H1 (cell line): ENCODE data around the gene RNF10. TPM values are rescaled to one million over a fixed set of nuclear protein-coding genes. Genes with fewer than 3 reads are reported as not detected.

Experiments used
- CTCF ChIA-PET: fragments of 300-600 bp; sonication (Branson Sonifier 250); formaldehyde crosslinking; loops from one replicate; lab custom pipeline; 2021; ENCODE audit not compliant: partially characterized antibody; lab: Charles Lee
- POLR2A ChIA-PET: fragments of 300-600 bp; sonication (Branson Sonifier 250); formaldehyde crosslinking; loops from one replicate; lab custom pipeline; 2021; ENCODE audit warnings: inconsistent platforms; ENCODE audit not compliant: partially characterized antibody; lab: Charles Lee
- DNase-seq, 2 experiments: peaks; one replicate each; pipeline versions ENCODE4 v3.0.0 to v3.0.0-alpha.2; 2010 to 2022; ENCODE audit warnings: low spot score in 2 of 2, low read depth in 1 of 2, mixed read lengths in 1 of 2
- FAIRE-seq: peaks from 2 replicates; lab custom pipeline; 2011; peaks lifted over from hg19 to GRCh38; lab: Jason Lieb, UNC
- H2AFZ ChIP-seq: 2 replicates; pipeline ENCODE4 v1.8.1; 2012; ENCODE audit warnings: low read length, inconsistent platforms
- H2AK5ac ChIP-seq: 2 replicates; pipeline ENCODE4 v1.6.1; 2013; ENCODE audit warnings: low read depth, low read length
- H2BK120ac ChIP-seq: replicated peaks from 2 replicates; pipeline ENCODE3; 2013; ENCODE audit warnings: low read depth, low read length, inconsistent platforms
- H2BK12ac ChIP-seq: 2 replicates; pipeline ENCODE4 v1.6.1; 2013; ENCODE audit warnings: low read depth, low read length
- H2BK15ac ChIP-seq: 2 replicates; pipeline ENCODE4 v1.6.1; 2013; ENCODE audit warnings: low read length
- H2BK20ac ChIP-seq: 2 replicates; pipeline ENCODE4 v1.6.1; 2013; ENCODE audit warnings: low read length
- H2BK5ac ChIP-seq: 2 replicates; pipeline ENCODE4 v1.6.1; 2013; ENCODE audit warnings: low read depth, low read length
- H3K14ac ChIP-seq: 2 replicates; pipeline ENCODE4 v1.6.1; 2013; ENCODE audit warnings: inconsistent platforms; ENCODE audit not compliant: insufficient read length
- H3K18ac ChIP-seq: 2 replicates; pipeline ENCODE4 v1.6.1; 2013; ENCODE audit warnings: low read length; ENCODE audit errors: extremely low read depth
- H3K23ac ChIP-seq: 2 replicates; pipeline ENCODE4 v1.6.1; 2013; ENCODE audit warnings: inconsistent platforms; ENCODE audit not compliant: insufficient read length
- H3K23me2 ChIP-seq: 2 replicates; pipeline ENCODE4 v1.6.1; 2013; ENCODE audit warnings: low read depth, low read length
- H3K27ac ChIP-seq: 2 replicates; pipeline ENCODE4 v1.6.1; 2011; ENCODE audit warnings: low read depth, low read length, inconsistent platforms
- H3K27me3 ChIP-seq, 4 experiments: replicated peaks in 1 of 4; 1 replicate in 1 of 4; 2 replicates in 3 of 4; pipeline versions ENCODE4 v1.6.1 to v1.8.1; 2011 to 2013; ENCODE audit warnings: low read length in 3 of 4, mild to moderate bottlenecking in 3 of 4, inconsistent platforms in 2 of 4, mixed read lengths in 2 of 4, moderate library complexity in 1 of 4; ENCODE audit not compliant: control insufficient read depth in 3 of 4, insufficient read depth in 3 of 4; ENCODE audit errors: extremely low read depth in 1 of 4
- H3K36me3 ChIP-seq, 4 experiments: 2 replicates each; pipeline versions ENCODE4 v1.6.1 to v1.8.1; 2011 to 2013; ENCODE audit warnings: mild to moderate bottlenecking in 4 of 4, low read length in 3 of 4, moderate library complexity in 2 of 4, control low read depth in 1 of 4, inconsistent platforms in 1 of 4; ENCODE audit not compliant: insufficient read depth in 4 of 4, control insufficient read depth in 2 of 4
- H3K4ac ChIP-seq: replicated peaks from 2 replicates; pipeline ENCODE3; 2013; ENCODE audit warnings: low read length, low read depth, mixed read lengths, inconsistent platforms; ENCODE audit not compliant: insufficient read length
- H3K4me1 ChIP-seq, 4 experiments: replicated peaks in 1 of 4; 1 replicate in 1 of 4; 2 replicates in 3 of 4; pipeline versions ENCODE4 v1.6.1 to v1.8.1; 2011 to 2013; ENCODE audit warnings: low read length in 3 of 4, inconsistent platforms in 2 of 4, mixed read lengths in 1 of 4; ENCODE audit not compliant: insufficient read depth in 4 of 4, control insufficient read depth in 3 of 4
- H3K4me2 ChIP-seq, 2 experiments: 2 replicates each; pipeline versions ENCODE4 v1.6.1 to v1.8.1; 2011 to 2013; ENCODE audit warnings: low read depth in 2 of 2, low read length in 2 of 2, control low read depth in 1 of 2, inconsistent platforms in 1 of 2, mild to moderate bottlenecking in 1 of 2; ENCODE audit not compliant: insufficient read depth in 1 of 2
- H3K4me3 ChIP-seq, 4 experiments: fragments of 200-600, 300-600 bp in 1 of 4; sonication (generic), shearing (Covaris generic), sonication (Bioruptor Twin) in 1 of 4; 2 replicates each; pipeline versions ENCODE4 v1.5.1 to v1.8.1; 2011 to 2016; ENCODE audit warnings: low read length in 4 of 4, low read depth in 3 of 4, control low read depth in 2 of 4, inconsistent platforms in 2 of 4, mild to moderate bottlenecking in 2 of 4, mixed read lengths in 1 of 4, moderate library complexity in 1 of 4; ENCODE audit not compliant: insufficient read depth in 2 of 4; ENCODE audit errors: extremely low read depth in 1 of 4
- H3K56ac ChIP-seq: replicated peaks from 2 replicates; pipeline ENCODE3; 2013; ENCODE audit warnings: low read depth, mild to moderate bottlenecking, mixed read lengths, low read length, inconsistent platforms; ENCODE audit not compliant: insufficient read length
- H3K79me1 ChIP-seq: 2 replicates; pipeline ENCODE4 v1.6.1; 2013; ENCODE audit warnings: low read depth, low read length, control low read depth
- H3K79me2 ChIP-seq, 2 experiments: 2 replicates each; pipeline versions ENCODE4 v1.6.1 to v1.8.1; 2012 to 2013; ENCODE audit warnings: low read length in 2 of 2, mild to moderate bottlenecking in 2 of 2, inconsistent platforms in 1 of 2; ENCODE audit not compliant: insufficient read depth in 2 of 2, control insufficient read depth in 1 of 2
- H3K9ac ChIP-seq, 4 experiments: replicated peaks in 1 of 4; 1 replicate in 1 of 4; 2 replicates in 3 of 4; pipeline versions ENCODE4 v1.6.1 to v1.8.1; 2011 to 2013; ENCODE audit warnings: low read depth in 3 of 4, low read length in 3 of 4, control low read depth in 2 of 4, mild to moderate bottlenecking in 2 of 4, moderate library complexity in 2 of 4, inconsistent platforms in 1 of 4; ENCODE audit errors: extremely low read depth in 1 of 4
- H3K9me3 ChIP-seq, 2 experiments: 2 replicates each; pipeline versions ENCODE4 v1.6.1 to v1.8.1; 2012 to 2013; ENCODE audit warnings: mild to moderate bottlenecking in 2 of 2, moderate library complexity in 2 of 2, control low read depth in 1 of 2, inconsistent platforms in 1 of 2, low read depth in 1 of 2, low read length in 1 of 2, mixed read lengths in 1 of 2; ENCODE audit not compliant: insufficient read depth in 2 of 2
- H4K20me1 ChIP-seq, 2 experiments: replicated peaks in 1 of 2; 2 replicates each; pipeline versions ENCODE3 to v1.8.1; 2011 to 2013; ENCODE audit warnings: inconsistent platforms in 2 of 2, low read length in 2 of 2, mild to moderate bottlenecking in 1 of 2; ENCODE audit not compliant: insufficient read depth in 2 of 2, control insufficient read depth in 1 of 2
- H4K5ac ChIP-seq: 2 replicates; pipeline ENCODE4 v1.6.1; 2013; ENCODE audit warnings: low read length, low read depth, mixed read lengths, inconsistent platforms; ENCODE audit not compliant: insufficient read length
- H4K8ac ChIP-seq: 2 replicates; pipeline ENCODE4 v1.8.0; 2013; ENCODE audit warnings: mild to moderate bottlenecking, moderate library complexity, low read length, inconsistent platforms; ENCODE audit not compliant: insufficient read depth; ENCODE audit errors: extremely low read depth
- H4K91ac ChIP-seq: replicated peaks from 2 replicates; pipeline ENCODE3; 2013; ENCODE audit warnings: low read length, mixed read lengths, inconsistent platforms; ENCODE audit not compliant: insufficient read length
- HDAC2 ChIP-seq, 2 experiments: fragments of 300-600 bp in 1 of 2; sonication (generic) in 1 of 2; IDR thresholded peaks; 2 replicates each; pipeline ENCODE4 v1.6.1; 2011 to 2012; ENCODE audit warnings: low read depth in 2 of 2, low read length in 2 of 2, mild to moderate bottlenecking in 2 of 2, moderate library complexity in 2 of 2, borderline replicate concordance in 1 of 2, inconsistent platforms in 1 of 2
- HDAC6 ChIP-seq: IDR thresholded peaks from one replicate; pipeline ENCODE4 v1.7.1; 2012; ENCODE audit warnings: low read depth, mild to moderate bottlenecking, inconsistent platforms, low read length, moderate library complexity
- KDM1A ChIP-seq: fragments of 200-600, 300-600 bp; sonication (generic); IDR thresholded peaks from 2 replicates; pipeline ENCODE4 v1.7.1; 2016; ENCODE audit warnings: mild to moderate bottlenecking, low read length, borderline replicate concordance
- RBBP5 ChIP-seq: IDR thresholded peaks from 2 replicates; pipeline ENCODE4 v1.7.1; 2012; ENCODE audit warnings: low read depth, mild to moderate bottlenecking, inconsistent platforms, low read length, moderate library complexity, borderline replicate concordance
- SIN3A ChIP-seq, 2 experiments: IDR thresholded peaks in 1 of 2; conservative IDR thresholded peaks in 1 of 2; 2 replicates each; pipeline ENCODE4 v1.6.1; 2011 to 2012; ENCODE audit warnings: low read length in 2 of 2, improper control_type of control experiment in 1 of 2, low read depth in 1 of 2, mild to moderate bottlenecking in 1 of 2
- SP2 ChIP-seq: IDR thresholded peaks from 2 replicates; pipeline ENCODE4 v1.6.1; 2012; ENCODE audit warnings: mild to moderate bottlenecking, low read length, inconsistent platforms
- SP4 ChIP-seq: IDR thresholded peaks from 2 replicates; pipeline ENCODE4 v1.6.1; 2012; ENCODE audit warnings: low read length, inconsistent platforms
- TCF12 ChIP-seq: IDR thresholded peaks from 2 replicates; pipeline ENCODE4 v1.6.1; 2011; ENCODE audit warnings: low read depth, mild to moderate bottlenecking, low read length
- YY1 ChIP-seq: IDR thresholded peaks from 2 replicates; pipeline ENCODE4 v1.6.1; 2011; ENCODE audit warnings: low read depth, mild to moderate bottlenecking, low read length
- WGBS, 2 experiments: shearing (Covaris generic) in 1 of 2; methylation state at CpG; one replicate each; pipeline versions ENCODE4 v1.1.6 to v1.1.7; 2013 to 2015; ENCODE audit warnings: low lambda C conversion rate in 2 of 2, mixed read lengths in 2 of 2, inconsistent platforms in 1 of 2, low coverage in 1 of 2, missing lambda C conversion rate in 1 of 2; ENCODE audit not compliant: insufficient replicate concordance in 2 of 2, insufficient coverage in 1 of 2, insufficient read length in 1 of 2; ENCODE audit errors: extremely low coverage in 1 of 2, missing lambda C conversion rate in 1 of 2; 5-methylcytosine and 5-hydroxymethylcytosine counted together
- polyA plus RNA-seq, 7 experiments: library from polyadenylated mRNA; depleted of rRNA in 3 of 7; stranded (reverse) in 5 of 7; unstranded in 2 of 7; fragments of >200 nt in 5 of 7; fragments of 200-250 nt in 2 of 7; gene quantifications; 1 replicate in 5 of 7; 2 replicates in 1 of 7; 4 replicates in 1 of 7; pipeline versions ENCODE4 v1.2.1 to v1.2.3, GENCODE V29; 2011 to 2013; ENCODE audit warnings: missing spikeins in 2 of 7, mixed read lengths in 2 of 7
- total RNA-seq: library from RNA; stranded (reverse); fragmentation: NEBNext Ultra II Directional; extraction: Animal tissue kit (Norgen Biotek cat#: 25700); gene quantifications from 2 replicates; pipeline ENCODE4 v1.2.1, GENCODE V29; 2021
- TF ChIP-seq, protein P1 (sequence below), 3 experiments: IDR thresholded peaks; 1 replicate in 2 of 3; 2 replicates in 1 of 3; pipeline versions ENCODE4 v1.5.1 to v1.6.1; 2011; ENCODE audit warnings: low read length in 3 of 3, mild to moderate bottlenecking in 3 of 3, inconsistent platforms in 2 of 3, low read depth in 1 of 3, moderate library complexity in 1 of 3; ENCODE audit not compliant: insufficient read depth in 1 of 3; ENCODE audit errors: control extremely low read depth in 1 of 3

Gene RNF10
- total and polyA plus RNA-seq, 2 of the 8 experiments (the other 6 are each of a cell fraction or from before 2014, with no cell fraction given): 71.6 to 171 TPM

DNA sequence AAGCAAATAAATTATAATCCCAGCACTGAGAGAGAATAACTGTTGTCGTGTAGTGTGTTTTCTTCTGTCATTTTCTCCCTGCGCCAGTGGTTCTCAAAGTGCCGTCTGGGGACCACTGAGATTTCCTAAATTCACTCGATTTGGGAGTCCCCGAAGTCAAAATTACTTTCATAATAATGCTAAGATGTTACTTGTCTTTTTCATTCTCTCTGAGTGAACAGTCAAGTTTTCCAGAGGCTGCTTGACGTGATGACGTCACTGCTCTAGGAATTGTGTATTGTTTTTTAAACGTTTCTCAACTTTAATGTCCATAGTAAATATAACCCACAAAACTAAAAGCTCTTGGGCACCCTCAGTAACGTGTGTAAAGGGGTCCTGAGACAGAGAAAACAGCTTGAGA lies 47.8 kb downstream of the RNF10 start:
- Histone ChIP-seq H2AFZ (no peak overlapping the region; the same call in 1 of the 2 replicates), H2BK120ac (no peak overlapping the region), H3K4me2 (peak overlapping the region; percentile 78 to 93), H4K20me1 (peaks cover 0 to 3% of the 10 kb centered on the region in 2 experiments), H3K79me1 (no peaks in the 10 kb centered on the region), H3K56ac (no peak overlapping the region), H3K36me3 (peaks cover 16 to 28% (median 22%) of the 10 kb centered on the region in 4 experiments; a peak in 7 of 8 replicates), H2AK5ac (no peak overlapping the region), H3K27ac (no peak overlapping the region), H3K9me3 (no peaks in the 10 kb centered on the region), H3K4me3 (peak overlapping the region in 3 of 4 experiments; percentile 86 to 87 (median 87); a peak in 6 of 8 replicates), H3K4ac (no peak overlapping the region), H3K4me1 (peaks cover 0 to 3% (median 1%) of the 10 kb centered on the region in 4 experiments; a peak in 4 of 7 replicates), H3K18ac (no peak overlapping the region), H3K23me2 (peaks cover 6% of the 10 kb centered on the region), H3K9ac (no peak overlapping the region), H2BK15ac (no peak overlapping the region), H2BK5ac (no peak overlapping the region), H4K5ac (no peak overlapping the region), H3K27me3 (peaks cover 0 to 3% (median 1%) of the 10 kb centered on the region in 4 experiments; a peak in 1 of 7 replicates), H3K79me2 (peaks cover 0 to 3% of the 10 kb centered on the region in 2 experiments; a peak in 1 of 4 replicates), H3K14ac (no peak overlapping the region), H2BK12ac (no peak overlapping the region), H4K8ac (no peak overlapping the region), H4K91ac (no peak overlapping the region), H2BK20ac (no peak overlapping the region), H3K23ac (no peak overlapping the region)
- DNase-seq (no peak), FAIRE-seq (no peak)
- WGBS, 2 experiments: 69% methylated on average over 9 of the region's 9 CpGs; no CpG with 5 or more reads in 1 of the 2 experiments
- CTCF ChIA-PET: interaction anchor here (1.0 to 8.3 kb wide), 28 partner anchors 10 to 643 kb away, joined by 3 to 111 read pairs (median 6); partner anchors contain the start of genes ACADS and C12orf43
- POLR2A ChIA-PET: interaction anchor here (0.6 to 2.5 kb wide), 12 partner anchors 10 to 997 kb away, joined by 3 to 20 read pairs (median 5); partner anchors contain the start of genes DYNLL1, GATC, TRIAP1 and UNC119B
- TF ChIP-seq SP2: no peak
- no peak for TF ChIP-seq RBBP5
- no peak for TF ChIP-seq SIN3A (conservative IDR thresholded peaks at IDR 0.05 in 1 of 2, IDR thresholded peaks at IDR 0.05 in 1 of 2; ENCODE audit: low read depth in 1 of 2, low read length in 2 of 2)
- TF ChIP-seq SP4: no peak
- no peak for TF ChIP-seq HDAC6
- TF ChIP-seq YY1: no peak
- no peak for TF ChIP-seq KDM1A
- TF ChIP-seq, protein P1, sequence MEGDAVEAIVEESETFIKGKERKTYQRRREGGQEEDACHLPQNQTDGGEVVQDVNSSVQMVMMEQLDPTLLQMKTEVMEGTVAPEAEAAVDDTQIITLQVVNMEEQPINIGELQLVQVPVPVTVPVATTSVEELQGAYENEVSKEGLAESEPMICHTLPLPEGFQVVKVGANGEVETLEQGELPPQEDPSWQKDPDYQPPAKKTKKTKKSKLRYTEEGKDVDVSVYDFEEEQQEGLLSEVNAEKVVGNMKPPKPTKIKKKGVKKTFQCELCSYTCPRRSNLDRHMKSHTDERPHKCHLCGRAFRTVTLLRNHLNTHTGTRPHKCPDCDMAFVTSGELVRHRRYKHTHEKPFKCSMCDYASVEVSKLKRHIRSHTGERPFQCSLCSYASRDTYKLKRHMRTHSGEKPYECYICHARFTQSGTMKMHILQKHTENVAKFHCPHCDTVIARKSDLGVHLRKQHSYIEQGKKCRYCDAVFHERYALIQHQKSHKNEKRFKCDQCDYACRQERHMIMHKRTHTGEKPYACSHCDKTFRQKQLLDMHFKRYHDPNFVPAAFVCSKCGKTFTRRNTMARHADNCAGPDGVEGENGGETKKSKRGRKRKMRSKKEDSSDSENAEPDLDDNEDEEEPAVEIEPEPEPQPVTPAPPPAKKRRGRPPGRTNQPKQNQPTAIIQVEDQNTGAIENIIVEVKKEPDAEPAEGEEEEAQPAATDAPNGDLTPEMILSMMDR (IDR thresholded peaks at IDR 0.05; ENCODE audit: control extremely low read depth in 1 of 3, insufficient read depth in 1 of 3, low read depth in 1 of 3, low read length in 3 of 3): no peak
- no peak for TF ChIP-seq TCF12
- no peak for TF ChIP-seq HDAC2 (IDR thresholded peaks at IDR 0.05; ENCODE audit: borderline replicate concordance in 1 of 2, low read depth in 2 of 2, low read length in 2 of 2)
